Parathyroid adenoma (tissue), 2 donors: ENCODE measurements around the gene RNF17.

ENCODE experiments used
- H2AFZ ChIP-seq: fragments of 300-600 bp; sonication (generic); one replicate; pipeline ENCODE4 v1.7.0; 2017; ENCODE audit warnings: antibody characterized with exemption, mild to moderate bottlenecking
- H3K27ac ChIP-seq: fragments of 300-600 bp; sonication (generic); one replicate; pipeline ENCODE4 v1.7.0; 2017
- H3K27me3 ChIP-seq: fragments of 300-600 bp; sonication (generic); one replicate; pipeline ENCODE4 v1.7.0; 2017; ENCODE audit warnings: low read length; ENCODE audit not compliant: control insufficient read depth, insufficient read depth
- H3K36me3 ChIP-seq: fragments of 300-600 bp; sonication (generic); one replicate; pipeline ENCODE4 v1.7.0; 2017; ENCODE audit warnings: low read length; ENCODE audit not compliant: control insufficient read depth, insufficient read depth
- H3K4me1 ChIP-seq: fragments of 300-600 bp; sonication (generic); one replicate; pipeline ENCODE4 v1.7.0; 2017; ENCODE audit warnings: control low read depth
- H3K4me2 ChIP-seq: fragments of 300-600 bp; sonication (generic); one replicate; pipeline ENCODE4 v1.7.0; 2017; ENCODE audit warnings: low read length
- H3K4me3 ChIP-seq: fragments of 300-600 bp; sonication (generic); one replicate; pipeline ENCODE4 v1.7.0; 2017; ENCODE audit warnings: low read depth, low read length
- H3K79me2 ChIP-seq: fragments of 300-600 bp; sonication (generic); one replicate; pipeline ENCODE4 v1.7.0; 2017; ENCODE audit warnings: control low read depth
- H3K9ac ChIP-seq: fragments of 300-600 bp; sonication (generic); one replicate; pipeline ENCODE4 v1.7.0; 2017; ENCODE audit warnings: mild to moderate bottlenecking
- H3K9me3 ChIP-seq: fragments of 300-600 bp; sonication (generic); one replicate; pipeline ENCODE4 v1.7.0; 2017; ENCODE audit warnings: low read length; ENCODE audit not compliant: control insufficient read depth
- TF ChIP-seq, protein P1 (sequence below): fragments of 300-600 bp; sonication (generic); IDR thresholded peaks from one replicate; pipeline ENCODE4 v1.7.0; 2017; ENCODE audit warnings: antibody characterized with exemption, mild to moderate bottlenecking
- donor health status: primary hyperparathyroidism.

The RNF17 gene

DNA sequence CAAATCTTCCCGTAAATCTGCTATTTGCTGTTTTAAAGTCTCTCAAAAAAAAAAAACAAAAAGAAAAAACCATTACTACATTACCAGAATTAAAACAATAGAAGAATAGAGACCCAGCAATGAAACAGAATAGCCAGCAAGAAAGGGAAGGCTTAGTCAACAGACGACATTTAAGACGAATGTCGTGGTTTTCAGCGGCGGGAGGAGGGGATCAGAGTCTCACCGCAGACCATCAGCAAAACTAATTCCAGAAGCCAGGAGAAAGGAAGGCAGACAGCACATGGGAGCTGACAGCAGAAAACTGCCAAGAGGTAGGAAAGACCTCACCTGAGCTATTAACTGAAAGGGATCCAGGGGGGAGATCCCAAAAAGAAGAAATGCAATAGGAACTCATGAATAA lies 128.9 kb downstream of the RNF17 start:
- Histone ChIP-seq H3K9me3 (no peaks in the 10 kb centered on the region), H3K27ac (no peak overlapping the region), H3K79me2 (no peaks in the 10 kb centered on the region), H3K4me1 (no peaks in the 10 kb centered on the region), H3K36me3 (no peaks in the 10 kb centered on the region), H2AFZ (no peak overlapping the region), H3K4me3 (no peak overlapping the region), H3K4me2 (no peak overlapping the region), H3K9ac (no peak overlapping the region), H3K27me3 (no peaks in the 10 kb centered on the region)
- TF ChIP-seq, protein P1, sequence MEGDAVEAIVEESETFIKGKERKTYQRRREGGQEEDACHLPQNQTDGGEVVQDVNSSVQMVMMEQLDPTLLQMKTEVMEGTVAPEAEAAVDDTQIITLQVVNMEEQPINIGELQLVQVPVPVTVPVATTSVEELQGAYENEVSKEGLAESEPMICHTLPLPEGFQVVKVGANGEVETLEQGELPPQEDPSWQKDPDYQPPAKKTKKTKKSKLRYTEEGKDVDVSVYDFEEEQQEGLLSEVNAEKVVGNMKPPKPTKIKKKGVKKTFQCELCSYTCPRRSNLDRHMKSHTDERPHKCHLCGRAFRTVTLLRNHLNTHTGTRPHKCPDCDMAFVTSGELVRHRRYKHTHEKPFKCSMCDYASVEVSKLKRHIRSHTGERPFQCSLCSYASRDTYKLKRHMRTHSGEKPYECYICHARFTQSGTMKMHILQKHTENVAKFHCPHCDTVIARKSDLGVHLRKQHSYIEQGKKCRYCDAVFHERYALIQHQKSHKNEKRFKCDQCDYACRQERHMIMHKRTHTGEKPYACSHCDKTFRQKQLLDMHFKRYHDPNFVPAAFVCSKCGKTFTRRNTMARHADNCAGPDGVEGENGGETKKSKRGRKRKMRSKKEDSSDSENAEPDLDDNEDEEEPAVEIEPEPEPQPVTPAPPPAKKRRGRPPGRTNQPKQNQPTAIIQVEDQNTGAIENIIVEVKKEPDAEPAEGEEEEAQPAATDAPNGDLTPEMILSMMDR, result no peak

DNA sequence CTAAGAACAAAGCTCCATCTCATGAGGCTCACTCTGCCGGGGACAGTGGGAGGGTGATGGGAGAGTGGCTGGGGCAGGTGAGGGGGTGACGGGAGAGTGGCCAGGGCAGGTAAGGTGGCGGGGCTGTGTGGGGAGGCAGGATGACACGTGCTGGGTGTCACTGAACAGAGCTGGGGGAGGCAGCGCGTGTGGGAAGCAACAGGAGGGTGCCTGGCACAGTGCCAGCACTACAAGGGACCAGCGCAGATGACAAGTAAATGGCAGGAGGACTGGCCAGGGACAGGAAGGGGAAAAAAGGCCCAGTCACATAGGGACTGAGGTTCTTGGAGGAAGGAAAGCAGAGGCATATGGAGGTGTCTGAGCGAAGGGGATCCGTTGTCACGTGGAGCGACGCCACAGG lies 129.9 kb downstream of the RNF17 start:
- no peak overlapping the region for H3K4me2 ChIP-seq
- H3K9me3 ChIP-seq, result no peaks in the 10 kb centered on the region
- no peak overlapping the region for H3K9ac ChIP-seq
- no peaks in the 10 kb centered on the region for H3K4me1 ChIP-seq
- no peak overlapping the region for H3K27ac ChIP-seq
- H2AFZ ChIP-seq, result no peak overlapping the region
- H3K79me2 ChIP-seq, result no peaks in the 10 kb centered on the region
- TF ChIP-seq, protein P1, result no peak
- H3K36me3 ChIP-seq, result no peaks in the 10 kb centered on the region
- H3K27me3 ChIP-seq, result no peaks in the 10 kb centered on the region
- no peak overlapping the region for H3K4me3 ChIP-seq

DNA sequence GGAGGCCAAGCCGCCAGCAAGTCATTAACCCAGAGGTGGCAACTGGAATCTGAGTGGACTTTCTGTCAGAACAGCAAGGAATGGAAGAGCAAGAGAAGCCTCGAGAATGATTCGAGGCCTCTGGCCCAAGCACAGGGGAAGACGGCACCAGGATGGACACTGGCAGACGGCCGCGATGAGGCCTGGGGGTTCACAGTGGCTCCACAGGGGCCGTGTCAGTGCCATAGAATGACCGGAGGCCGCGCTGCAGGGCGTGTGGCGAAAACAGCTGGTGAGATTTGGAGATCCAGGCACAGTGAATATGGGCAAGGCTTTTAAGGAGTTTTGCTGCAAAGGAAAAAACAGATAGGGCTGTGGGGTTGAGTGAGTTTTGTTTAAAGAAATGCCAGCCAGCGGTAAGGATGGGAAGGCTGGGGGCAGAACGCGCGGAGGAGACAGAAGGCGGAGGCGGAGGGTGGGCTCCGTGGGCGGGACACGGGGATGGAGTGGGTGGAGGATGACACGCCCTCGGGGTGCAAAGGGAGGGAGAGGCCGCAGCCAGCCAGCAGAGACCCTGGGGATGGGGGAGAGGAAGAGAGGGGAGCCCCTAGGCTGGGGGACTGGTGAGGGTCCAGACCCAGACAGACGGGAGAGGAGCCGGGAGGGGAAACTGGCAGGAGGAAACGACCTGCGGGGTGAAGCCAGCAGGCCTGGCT lies 130.5 kb downstream of the RNF17 start:
- Histone ChIP-seq H3K9me3 (no peaks in the 10 kb centered on the region), H3K4me3 (no peak overlapping the region), H3K9ac (no peak overlapping the region), H3K4me2 (no peak overlapping the region), H3K27ac (no peak overlapping the region), H2AFZ (no peak overlapping the region), H3K36me3 (no peaks in the 10 kb centered on the region), H3K79me2 (no peaks in the 10 kb centered on the region), H3K27me3 (no peaks in the 10 kb centered on the region), H3K4me1 (no peaks in the 10 kb centered on the region)
- TF ChIP-seq, protein P1, result no peak

DNA sequence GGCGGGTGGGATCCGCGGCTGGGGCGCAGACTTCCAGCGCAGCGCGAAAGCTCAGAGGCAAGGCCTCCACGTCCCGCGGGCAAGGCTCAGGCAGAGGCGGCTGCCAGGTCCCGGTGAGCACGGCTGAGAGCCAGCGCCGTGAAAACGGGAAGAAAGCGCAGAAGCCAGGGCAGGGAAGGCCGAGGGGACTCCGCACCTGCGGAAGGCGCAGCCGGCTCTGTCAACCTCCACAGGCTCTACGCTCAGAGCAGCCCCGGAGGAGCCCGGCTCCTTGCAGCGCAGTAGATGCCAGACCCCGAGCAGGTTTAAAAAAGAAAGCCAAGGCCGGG lies 131.0 kb downstream of the RNF17 start:
- no peak overlapping the region for H3K4me2 ChIP-seq
- H3K36me3 ChIP-seq, result no peaks in the 10 kb centered on the region
- no peak overlapping the region for H3K27ac ChIP-seq
- H3K4me3 ChIP-seq, result no peak overlapping the region
- H3K79me2 ChIP-seq, result no peaks in the 10 kb centered on the region
- no peaks in the 10 kb centered on the region for H3K27me3 ChIP-seq
- H2AFZ ChIP-seq, result no peak overlapping the region
- H3K4me1 ChIP-seq, result no peaks in the 10 kb centered on the region
- TF ChIP-seq, protein P1, result no peak
- H3K9ac ChIP-seq, result no peak overlapping the region
- H3K9me3 ChIP-seq, result no peaks in the 10 kb centered on the region

DNA sequence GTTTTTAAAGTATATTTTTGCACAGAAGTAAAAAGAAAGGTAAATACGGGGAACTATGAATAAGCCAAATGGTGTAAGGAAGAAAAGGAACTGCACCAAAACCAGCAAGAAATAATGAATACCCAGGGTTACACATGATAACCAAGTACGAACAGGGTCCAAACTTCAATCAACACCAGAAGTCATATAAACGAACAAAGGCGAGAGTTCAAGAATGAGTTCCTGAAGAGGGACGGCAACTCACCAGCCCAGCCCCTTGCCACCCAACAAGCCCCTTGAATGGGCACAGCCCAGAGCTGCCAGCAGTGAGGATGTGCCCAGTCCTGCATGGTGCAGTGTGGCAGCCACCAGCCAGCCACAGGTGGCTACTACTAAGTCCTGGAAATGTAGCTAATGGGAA lies 132.1 kb downstream of the RNF17 start:
- Histone ChIP-seq H2AFZ (no peak overlapping the region), H3K36me3 (no peaks in the 10 kb centered on the region), H3K4me1 (no peaks in the 10 kb centered on the region), H3K27me3 (no peaks in the 10 kb centered on the region), H3K9ac (no peak overlapping the region), H3K79me2 (no peaks in the 10 kb centered on the region), H3K4me3 (no peak overlapping the region), H3K4me2 (no peak overlapping the region), H3K27ac (no peak overlapping the region), H3K9me3 (no peaks in the 10 kb centered on the region)
- TF ChIP-seq, protein P1, result no peak
